Hepatic stellate cell (primary cell): ENCODE results near the gene KLHDC8A.
"Not testable (repeated sequence)": the region's sequence is repeated elsewhere in the genome, so short reads cannot be mapped to it uniquely, and the experiment has no call there.

Source experiments
- DNase-seq: peaks from one replicate; pipeline ENCODE4 v3.0.0; 2011; ENCODE audit warnings: low spot score

KLHDC8A gene

GRCh38 chr1:205371871-205372660 is 15.3 kb upstream of the KLHDC8A start:
- DNase-seq, result peak; percentile 29

- DNase-seq, result no peak
Observed at GRCh38 chr1:205370780-205371179, 14.1 kb upstream of the KLHDC8A start.

- DNase-seq, result no peak
Observed at GRCh38 chr1:205369701-205370123, 13.0 kb upstream of the KLHDC8A start.

GRCh38 chr1:205368478-205368877 is 11.8 kb upstream of the KLHDC8A start:
- no peak for DNase-seq

GRCh38 chr1:205365945-205366463 is 9.3 kb upstream of the KLHDC8A start:
- no peak for DNase-seq

- DNase-seq, result not testable (repeated sequence)
Observed at GRCh38 chr1:205365086-205365485, 8.4 kb upstream of the KLHDC8A start.

- no peak for DNase-seq
Observed at GRCh38 chr1:205360891-205361290, 4.2 kb upstream of the KLHDC8A start.

- no peak for DNase-seq
Observed at GRCh38 chr1:205359771-205360565, 3.2 kb upstream of the KLHDC8A start.

GRCh38 chr1:205358579-205358978 is 1.9 kb upstream of the KLHDC8A start:
- no peak for DNase-seq

- no peak for DNase-seq
Observed at GRCh38 chr1:205357567-205357966, 845 bp upstream of the KLHDC8A start.

- no peak for DNase-seq
Observed at GRCh38 chr1:205355075-205355453, 1.7 kb downstream of the KLHDC8A start.

GRCh38 chr1:205354259-205355074 is 2.3 kb downstream of the KLHDC8A start:
- DNase-seq, result peak; percentile 38

GRCh38 chr1:205353612-205354011 is 3.1 kb downstream of the KLHDC8A start:
- no peak for DNase-seq

GRCh38 chr1:205353191-205353590 is 3.5 kb downstream of the KLHDC8A start:
- no peak for DNase-seq

GRCh38 chr1:205351984-205352713 is 4.6 kb downstream of the KLHDC8A start:
- DNase-seq, result no peak

- DNase-seq, result no peak
Observed at GRCh38 chr1:205350691-205351141, 6.0 kb downstream of the KLHDC8A start.

GRCh38 chr1:205350124-205350523 is 6.6 kb downstream of the KLHDC8A start:
- DNase-seq, result no peak

- DNase-seq, result no peak
Observed at GRCh38 chr1:205348554-205349487, 7.9 kb downstream of the KLHDC8A start.

GRCh38 chr1:205346956-205347574 is 9.7 kb downstream of the KLHDC8A start:
- no peak for DNase-seq

GRCh38 chr1:205345761-205346160 is 11.0 kb downstream of the KLHDC8A start:
- DNase-seq, result no peak
